Gastrocnemius medialis (tissue), 4 donors: ENCODE results near the gene TMEM143. TPM values are rescaled to one million over a fixed set of nuclear protein-coding genes. Genes with fewer than 3 reads are reported as not detected.

Experiments used
- ATAC-seq, 2 donors: fragments of 150-250 bp; one replicate each; pipeline ENCODE4 v1.9.1; 2016
- DNase-seq, 2 donors: peaks; one replicate each; pipeline ENCODE4 v3.0.0-alpha.2; 2019
- H3K27ac ChIP-seq, 4 donors: fragments of 200-600 bp; sonication (generic); 1 replicate in 1 of 4; 2 replicates in 3 of 4; pipeline ENCODE4 v1.5.1; 2016 to 2018; ENCODE audit warnings: mild to moderate bottlenecking in 2 of 4, moderate library complexity in 1 of 4
- H3K27me3 ChIP-seq, 3 donors: fragments of 200-600 bp; sonication (generic) in 2 of 3; 1 replicate in 1 of 3; 2 replicates in 2 of 3; pipeline versions ENCODE4 v1.5.1 to v1.6.0; 2016 to 2019; ENCODE audit warnings: mild to moderate bottlenecking in 1 of 3, moderate library complexity in 1 of 3
- H3K36me3 ChIP-seq, 2 donors: fragments of 200-600 bp; sonication (generic) in 1 of 2; one replicate each; pipeline ENCODE4 v1.5.1; 2017 to 2018
- H3K4me1 ChIP-seq, 2 donors: fragments of 200-600 bp; sonication (generic) in 1 of 2; one replicate each; pipeline ENCODE4 v1.5.1; 2016 to 2017; ENCODE audit warnings: mild to moderate bottlenecking in 2 of 2
- H3K4me3 ChIP-seq, 4 donors: fragments of 200-600 bp; sonication (generic) in 3 of 4; 1 replicate in 1 of 4; 2 replicates in 3 of 4; pipeline ENCODE4 v1.5.1; 2016 to 2019; ENCODE audit warnings: mild to moderate bottlenecking in 2 of 4
- H3K9me3 ChIP-seq, 3 donors: fragments of 200-600 bp; sonication (generic) in 2 of 3; 1 replicate in 1 of 3; 2 replicates in 2 of 3; pipeline ENCODE4 v1.5.1; 2016 to 2019
- CTCF ChIP-seq, 5 experiments: fragments of 450-650 bp in 3 of 5; fragments of 200-600 bp in 2 of 5; sonication (generic) in 2 of 5; IDR thresholded peaks in 4 of 5; conservative IDR thresholded peaks in 1 of 5; 1 replicate in 4 of 5; 2 replicates in 1 of 5; pipeline ENCODE4 v1.5.1; 2016 to 2019; ENCODE audit warnings: antibody characterized with exemption in 5 of 5, mild to moderate bottlenecking in 3 of 5, moderate library complexity in 3 of 5
- POLR2A ChIP-seq, 2 donors: fragments of 450-650 bp; IDR thresholded peaks; one replicate each; pipeline ENCODE4 v1.6.1; 2017; ENCODE audit warnings: antibody characterized with exemption in 2 of 2, mild to moderate bottlenecking in 2 of 2, moderate library complexity in 2 of 2
- in situ Hi-C, 4 donors: fragments of 200-750 bp; cut with MboI; loops; one replicate each; pipeline versions ENCODE4 v1.15.0 to v1.8.0; 2017; ENCODE audit warnings: low sequenced_read_pairs in 4 of 4
- intact Hi-C: fragments of 100-400 bp; cut with DNase I; formaldehyde crosslinking; loops from one replicate; pipeline ENCODE4 v1.15.1; 2023; ENCODE audit warnings: low total_unique reads
- total RNA-seq, 4 donors: library from RNA; depleted of rRNA; stranded (reverse); fragments of >200 nt; gene quantifications; one replicate each; pipeline versions ENCODE4 v1.1.0 to v1.2.3, GENCODE V29; 2016

TMEM143 gene
- total RNA-seq, 4 donors from 2014 or later: 28.8 to 42.3 (median 40.7) TPM

DNA sequence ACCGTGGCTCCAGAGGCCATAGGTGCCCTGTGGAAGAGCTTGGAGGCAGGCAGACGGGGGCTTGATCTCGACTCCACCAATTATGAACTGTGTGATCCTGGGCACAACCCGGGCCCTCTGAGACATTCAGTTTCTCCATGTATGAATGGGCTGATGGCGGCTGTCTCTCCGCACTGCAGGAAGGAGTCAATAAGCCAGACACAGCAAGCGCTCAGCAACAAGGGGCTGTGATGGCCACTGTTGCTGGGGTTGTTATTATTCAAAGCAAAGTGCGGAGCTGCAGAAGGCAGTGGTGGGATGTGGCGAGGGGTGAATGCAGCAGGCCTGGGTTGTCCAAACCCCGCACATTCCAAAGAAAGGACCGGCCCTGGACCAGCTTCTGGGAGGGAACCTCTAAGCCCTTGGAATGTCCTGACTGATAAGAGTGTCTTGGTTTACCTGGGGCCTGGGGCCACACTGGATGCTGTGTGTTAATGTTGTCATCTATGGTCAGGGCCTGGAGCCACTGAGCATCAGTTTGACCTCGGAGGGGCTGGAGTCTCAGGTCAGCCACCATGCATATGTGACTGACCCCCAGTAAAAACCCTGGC is 8.3 kb downstream of the TMEM143 start:
- no peak overlapping the region for H3K27ac ChIP-seq
- no peaks in the 10 kb centered on the region for H3K27me3 ChIP-seq
- no peaks in the 10 kb centered on the region for H3K4me1 ChIP-seq
- TF ChIP-seq CTCF (IDR thresholded peaks at IDR 0.05 in 4 of 5, conservative IDR thresholded peaks at IDR 0.05 in 1 of 5): no peak
- no peak for TF ChIP-seq POLR2A (IDR thresholded peaks at IDR 0.05)
- ATAC-seq: no peak
- peaks cover 0 to 10% of the 10 kb centered on the region in 2 donors for H3K36me3 ChIP-seq
- in situ Hi-C loops: no loop called here
- intact Hi-C loops: no loop called here
- no peak for DNase-seq
- no peaks in the 10 kb centered on the region for H3K9me3 ChIP-seq
- no peak overlapping the region for H3K4me3 ChIP-seq

- no peaks in the 10 kb centered on the region for H3K27me3 ChIP-seq
- no peaks in the 10 kb centered on the region for H3K4me1 ChIP-seq
- H3K4me3 ChIP-seq: no peak overlapping the region
- H3K9me3 ChIP-seq: no peaks in the 10 kb centered on the region
- in situ Hi-C loops: no loop called here
- H3K27ac ChIP-seq: no peak overlapping the region
- H3K36me3 ChIP-seq: peaks cover 0 to 5% of the 10 kb centered on the region in 2 donors
- DNase-seq (no peak), ATAC-seq (no peak)
- intact Hi-C loops: no loop called here
- TF ChIP-seq POLR2A (IDR thresholded peaks at IDR 0.05): no peak
Measured at GRCh38 chr19:48354332-48354992, 9.3 kb downstream of the TMEM143 start.

DNA sequence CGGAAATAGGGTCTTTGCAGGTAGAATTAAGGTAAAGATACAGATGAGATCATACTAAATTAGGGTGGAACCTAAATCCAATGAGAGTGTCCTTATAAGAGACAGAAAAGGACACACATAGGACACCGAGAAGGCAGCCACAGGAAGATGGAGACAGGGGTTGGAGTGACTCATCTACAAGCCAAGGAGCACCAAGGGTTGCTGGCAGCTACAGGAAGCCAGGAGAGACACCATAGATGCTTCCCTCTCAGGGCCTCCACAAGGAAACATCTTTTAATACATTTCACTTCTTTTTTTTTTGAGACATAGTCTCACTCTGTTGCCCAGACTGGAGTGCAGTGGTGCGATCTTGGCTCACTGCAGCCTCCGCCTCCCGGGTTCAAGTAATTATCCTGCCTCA is 10.1 kb downstream of the TMEM143 start:
- in situ Hi-C loops (no loop called here), intact Hi-C loops (no loop called here)
- Histone ChIP-seq H3K4me3 (no peak overlapping the region), H3K4me1 (no peaks in the 10 kb centered on the region), H3K9me3 (no peaks in the 10 kb centered on the region), H3K27ac (no peak overlapping the region), H3K36me3 (peaks cover 0 to 5% of the 10 kb centered on the region in 2 donors), H3K27me3 (no peaks in the 10 kb centered on the region)
- ATAC-seq: no peak
- TF ChIP-seq POLR2A (IDR thresholded peaks at IDR 0.05): no peak
- no peak for TF ChIP-seq CTCF (IDR thresholded peaks at IDR 0.05 in 4 of 5, conservative IDR thresholded peaks at IDR 0.05 in 1 of 5)
- DNase-seq: no peak

DNA sequence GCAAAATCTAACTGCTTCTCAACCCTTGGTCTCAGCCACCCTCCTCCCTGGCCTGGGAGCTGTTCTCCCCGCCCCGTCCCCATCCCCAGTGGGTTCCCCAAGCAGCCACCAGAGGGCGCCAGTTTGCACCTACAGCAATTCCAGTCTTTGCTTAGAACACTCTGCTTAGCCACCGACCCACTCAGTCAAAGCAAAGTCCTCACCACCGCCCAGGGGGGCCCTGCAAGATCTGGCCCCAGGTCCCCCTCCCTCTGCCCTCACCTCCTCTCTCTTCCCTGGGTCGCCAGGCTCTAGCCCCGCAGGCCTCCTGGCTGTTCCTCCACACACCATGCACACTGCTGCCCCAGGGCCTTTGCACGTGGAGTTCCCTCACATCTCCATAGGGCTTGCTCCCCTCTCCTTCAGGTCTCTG is 12.4 kb downstream of the TMEM143 start:
- in situ Hi-C loops: no loop called here
- TF ChIP-seq CTCF (IDR thresholded peaks at IDR 0.05 in 4 of 5, conservative IDR thresholded peaks at IDR 0.05 in 1 of 5) (peak; percentile 29 to 74 (median 60)), POLR2A (IDR thresholded peaks at IDR 0.05) (no peak)
- Histone ChIP-seq H3K9me3 (no peaks in the 10 kb centered on the region), H3K36me3 (peaks cover 0 to 5% of the 10 kb centered on the region in 2 donors), H3K27ac (no peak overlapping the region), H3K4me3 (no peak overlapping the region), H3K4me1 (peaks cover 0 to 8% of the 10 kb centered on the region in 2 donors), H3K27me3 (no peaks in the 10 kb centered on the region)
- DNase-seq: peak in 1 of 2 donors; percentile 44
- intact Hi-C loops: no loop called here
- ATAC-seq: peak in 1 of 2 donors; percentile 71

GRCh38 chr19:48350856-48351255 is 12.9 kb downstream of the TMEM143 start:
- in situ Hi-C loops: no loop called here

More at GRCh38 chr19:48350856-48351255, 12.9 kb downstream of the TMEM143 start:
- Histone ChIP-seq H3K4me1 (peaks cover 0 to 8% of the 10 kb centered on the region in 2 donors), H3K36me3 (peaks cover 0 to 5% of the 10 kb centered on the region in 2 donors), H3K9me3 (no peaks in the 10 kb centered on the region), H3K27me3 (no peaks in the 10 kb centered on the region), H3K4me3 (no peak overlapping the region), H3K27ac (no peak overlapping the region)
- no peak for ATAC-seq
- no peak for DNase-seq
- intact Hi-C loops: no loop called here
- TF ChIP-seq CTCF (IDR thresholded peaks at IDR 0.05 in 4 of 5, conservative IDR thresholded peaks at IDR 0.05 in 1 of 5) (no peak), POLR2A (IDR thresholded peaks at IDR 0.05) (no peak)
